Measurements from ENCODE around the gene RASA3. TPM values are rescaled to one million over a fixed set of nuclear protein-coding genes. Genes with fewer than 3 reads are reported as not detected.
"Not testable (repeated sequence)": the region's sequence is repeated elsewhere in the genome, so short reads cannot be mapped to it uniquely, and the experiment has no call there.

RASA3 gene
- total RNA-seq, 1 donor from 2014 or later, result 44.8 TPM

DNA sequence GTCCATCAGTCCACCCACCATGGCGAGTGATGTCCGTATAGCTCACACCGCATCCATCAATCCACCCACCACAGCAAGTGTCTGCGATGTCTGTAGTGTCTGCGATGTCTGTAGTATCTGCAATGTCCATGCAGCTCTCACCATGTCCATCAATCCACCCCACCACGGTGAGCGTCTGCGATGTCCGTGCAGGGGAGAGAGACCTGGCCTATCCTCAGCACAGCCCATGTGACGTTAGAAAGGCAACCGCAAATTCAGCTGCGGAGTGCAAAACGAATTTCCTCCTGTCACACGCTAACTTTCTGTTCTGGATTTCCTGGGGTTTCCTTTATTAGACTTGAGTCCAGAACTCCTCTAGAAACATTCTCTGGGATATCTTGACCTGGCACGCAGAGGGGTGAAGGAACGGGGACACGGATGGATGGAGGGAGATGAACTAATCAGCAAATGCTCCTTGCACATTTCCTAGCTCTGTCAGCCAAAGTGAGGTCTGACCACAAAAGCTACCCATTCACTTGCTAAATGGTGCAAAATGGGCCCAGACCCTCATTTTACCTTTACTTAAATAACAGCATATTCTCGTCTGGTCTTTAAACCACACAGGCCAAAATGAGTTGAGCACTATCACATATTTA, 18.3 kb downstream of the RASA3 start:
- Mint-ChIP-seq H3K36me3 (ENCODE audit: unreplicated experiment) (peaks cover 3% of the 10 kb centered on the region), H3K27me3 (ENCODE audit: unreplicated experiment) (no peaks in the 10 kb centered on the region), H3K4me3 (ENCODE audit: unreplicated experiment) (no peak overlapping the region), H3K9me3 (ENCODE audit: unreplicated experiment) (no peaks in the 10 kb centered on the region), H3K27ac (ENCODE audit: unreplicated experiment) (no peak overlapping the region), H3K4me1 (ENCODE audit: unreplicated experiment) (peaks cover 82% of the 10 kb centered on the region)
- no peak for DNase-seq (ENCODE audit: extremely low spot score, unreplicated experiment)
- TF ChIP-seq, protein P1, sequence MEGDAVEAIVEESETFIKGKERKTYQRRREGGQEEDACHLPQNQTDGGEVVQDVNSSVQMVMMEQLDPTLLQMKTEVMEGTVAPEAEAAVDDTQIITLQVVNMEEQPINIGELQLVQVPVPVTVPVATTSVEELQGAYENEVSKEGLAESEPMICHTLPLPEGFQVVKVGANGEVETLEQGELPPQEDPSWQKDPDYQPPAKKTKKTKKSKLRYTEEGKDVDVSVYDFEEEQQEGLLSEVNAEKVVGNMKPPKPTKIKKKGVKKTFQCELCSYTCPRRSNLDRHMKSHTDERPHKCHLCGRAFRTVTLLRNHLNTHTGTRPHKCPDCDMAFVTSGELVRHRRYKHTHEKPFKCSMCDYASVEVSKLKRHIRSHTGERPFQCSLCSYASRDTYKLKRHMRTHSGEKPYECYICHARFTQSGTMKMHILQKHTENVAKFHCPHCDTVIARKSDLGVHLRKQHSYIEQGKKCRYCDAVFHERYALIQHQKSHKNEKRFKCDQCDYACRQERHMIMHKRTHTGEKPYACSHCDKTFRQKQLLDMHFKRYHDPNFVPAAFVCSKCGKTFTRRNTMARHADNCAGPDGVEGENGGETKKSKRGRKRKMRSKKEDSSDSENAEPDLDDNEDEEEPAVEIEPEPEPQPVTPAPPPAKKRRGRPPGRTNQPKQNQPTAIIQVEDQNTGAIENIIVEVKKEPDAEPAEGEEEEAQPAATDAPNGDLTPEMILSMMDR (IDR thresholded peaks at IDR 0.05), result no peak

DNA sequence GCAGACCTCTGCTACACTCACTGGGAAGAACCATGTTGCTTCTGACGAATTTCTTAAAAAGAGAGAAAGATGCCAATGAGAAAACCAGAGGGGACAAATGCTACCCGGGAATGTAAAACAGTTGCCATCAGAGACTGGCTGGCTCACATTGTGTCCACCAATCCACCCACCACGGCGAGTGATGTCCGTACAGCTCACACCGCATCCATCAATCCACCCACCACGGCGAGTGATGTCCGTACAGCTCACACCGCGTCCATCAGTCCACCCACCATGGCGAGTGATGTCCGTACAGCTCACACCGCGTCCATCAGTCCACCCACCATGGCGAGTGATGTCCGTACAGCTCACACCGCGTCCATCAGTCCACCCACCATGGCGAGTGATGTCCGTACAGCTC, 19.0 kb downstream of the RASA3 start:
- H3K4me3 Mint-ChIP-seq (ENCODE audit: unreplicated experiment); H3K36me3 Mint-ChIP-seq (ENCODE audit: unreplicated experiment); H3K27me3 Mint-ChIP-seq (ENCODE audit: unreplicated experiment); DNase-seq (ENCODE audit: extremely low spot score, unreplicated experiment); H3K9me3 Mint-ChIP-seq (ENCODE audit: unreplicated experiment): not testable (repeated sequence)
- Mint-ChIP-seq H3K27ac (ENCODE audit: unreplicated experiment) (peak overlapping the region; percentile 95), H3K4me1 (ENCODE audit: unreplicated experiment) (peaks cover 81% of the 10 kb centered on the region)

GRCh38 chr13:114112826-114113322, 19.5 kb downstream of the RASA3 start:
- H3K27ac Mint-ChIP-seq (ENCODE audit: unreplicated experiment), result peak overlapping the region; percentile 95
- H3K4me1 Mint-ChIP-seq (ENCODE audit: unreplicated experiment), result peaks cover 80% of the 10 kb centered on the region

GRCh38 chr13:114112231-114112825, 20.1 kb downstream of the RASA3 start:
- peak overlapping the region; percentile 95 for H3K27ac Mint-ChIP-seq (ENCODE audit: unreplicated experiment)

More at GRCh38 chr13:114112826-114113322, 19.5 kb downstream of the RASA3 start:
- Mint-ChIP-seq H3K27me3 (ENCODE audit: unreplicated experiment) (no peaks in the 10 kb centered on the region), H3K4me3 (ENCODE audit: unreplicated experiment) (no peak overlapping the region), H3K36me3 (ENCODE audit: unreplicated experiment) (peaks cover 3% of the 10 kb centered on the region), H3K9me3 (ENCODE audit: unreplicated experiment) (no peaks in the 10 kb centered on the region)
- DNase-seq (ENCODE audit: extremely low spot score, unreplicated experiment), result no peak
- TF ChIP-seq, protein P1 (IDR thresholded peaks at IDR 0.05), result peak; percentile 32

DNA sequence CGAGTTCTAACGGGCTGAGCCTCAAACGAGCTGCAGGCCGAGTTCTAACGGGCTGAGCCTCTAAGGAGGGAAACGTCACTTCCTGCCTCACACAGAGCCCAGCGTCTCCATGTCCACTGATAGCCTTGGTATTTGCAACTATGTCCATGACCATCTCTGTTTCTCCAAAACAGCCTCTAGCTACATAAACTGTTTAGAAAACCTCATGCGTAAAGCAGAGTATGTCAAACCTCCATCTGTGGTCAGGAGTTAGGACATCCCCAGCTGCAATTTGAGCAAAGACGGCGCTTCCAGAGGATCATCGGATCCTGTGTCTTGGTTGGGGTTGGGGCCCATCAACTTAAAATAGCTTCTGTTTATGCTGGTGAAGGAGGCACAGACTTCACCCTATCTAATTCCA, 20.8 kb downstream of the RASA3 start:
- H3K4me3 Mint-ChIP-seq (ENCODE audit: unreplicated experiment), result peak overlapping the region; percentile 38
- TF ChIP-seq, protein P1 (IDR thresholded peaks at IDR 0.05), result no peak
- peaks cover 85% of the 10 kb centered on the region for H3K4me1 Mint-ChIP-seq (ENCODE audit: unreplicated experiment)
- no peak for DNase-seq (ENCODE audit: extremely low spot score, unreplicated experiment)
- H3K27me3 Mint-ChIP-seq (ENCODE audit: unreplicated experiment), result no peaks in the 10 kb centered on the region
- peaks cover 3% of the 10 kb centered on the region for H3K36me3 Mint-ChIP-seq (ENCODE audit: unreplicated experiment)
- no peaks in the 10 kb centered on the region for H3K9me3 Mint-ChIP-seq (ENCODE audit: unreplicated experiment)
- H3K27ac Mint-ChIP-seq (ENCODE audit: unreplicated experiment), result peak overlapping the region; percentile 95

More at GRCh38 chr13:114112231-114112825, 20.1 kb downstream of the RASA3 start:
- TF ChIP-seq, protein P1 (IDR thresholded peaks at IDR 0.05), result no peak
- Mint-ChIP-seq H3K4me1 (ENCODE audit: unreplicated experiment) (peaks cover 80% of the 10 kb centered on the region), H3K9me3 (ENCODE audit: unreplicated experiment) (no peaks in the 10 kb centered on the region), H3K36me3 (ENCODE audit: unreplicated experiment) (peaks cover 3% of the 10 kb centered on the region), H3K4me3 (ENCODE audit: unreplicated experiment) (peak overlapping the region; percentile 38), H3K27me3 (ENCODE audit: unreplicated experiment) (no peaks in the 10 kb centered on the region)
- no peak for DNase-seq (ENCODE audit: extremely low spot score, unreplicated experiment)

DNA sequence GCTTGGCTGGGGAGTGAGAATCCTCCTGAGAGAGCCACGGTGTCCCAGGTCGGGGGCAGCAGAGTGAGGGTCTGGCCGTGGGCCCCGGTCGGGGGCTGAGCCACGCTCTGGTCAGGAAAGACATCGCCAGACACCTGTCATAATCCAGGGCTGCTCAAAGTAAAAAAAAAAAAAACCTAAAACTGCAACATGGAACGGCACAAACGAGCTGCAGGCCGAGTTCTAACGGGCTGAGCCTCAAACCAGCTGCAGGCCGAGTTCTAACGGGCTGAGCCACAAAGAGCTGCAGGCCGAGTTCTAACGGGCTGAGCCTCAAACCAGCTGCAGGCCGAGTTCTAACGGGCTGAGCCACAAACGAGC, 21.6 kb downstream of the RASA3 start:
- H3K9me3 Mint-ChIP-seq (ENCODE audit: unreplicated experiment); H3K4me3 Mint-ChIP-seq (ENCODE audit: unreplicated experiment); H3K27me3 Mint-ChIP-seq (ENCODE audit: unreplicated experiment); H3K36me3 Mint-ChIP-seq (ENCODE audit: unreplicated experiment); DNase-seq (ENCODE audit: extremely low spot score, unreplicated experiment): not testable (repeated sequence)
- peaks cover 83% of the 10 kb centered on the region for H3K4me1 Mint-ChIP-seq (ENCODE audit: unreplicated experiment)
- H3K27ac Mint-ChIP-seq (ENCODE audit: unreplicated experiment), result peak overlapping the region; percentile 93
